K562 (cell line): ENCODE measurements around the gene PGAM2. TPM values are rescaled to one million over a fixed set of nuclear protein-coding genes. Genes with fewer than 3 reads are reported as not detected.
A peak's percentile ranks its signal among the peaks of the same experiment; 100 is the strongest.

Experiments
- BCOR ChIP-seq: fragments of 450-650 bp; IDR thresholded peaks from 2 replicates; pipeline ENCODE4 v1.6.1; 2016
- BRCA1 ChIP-seq, 2 experiments: fragments of 450-650 bp in 1 of 2; sonication (generic) in 1 of 2; formaldehyde crosslinking in 1 of 2; IDR thresholded peaks; 2 replicates each; pipeline versions ENCODE4 v1.5.0 to v1.6.1; 2017 to 2020; ENCODE audit warnings: mild to moderate bottlenecking in 1 of 2, missing genetic modification reagents in 1 of 2
- GABPB1 ChIP-seq: sonication (generic); formaldehyde crosslinking; IDR thresholded peaks from 2 replicates; pipeline ENCODE4 v1.8.0; 2022; ENCODE audit warnings: mild to moderate bottlenecking, missing genetic modification reagents
- HDAC2 ChIP-seq: fragments of 450-650 bp; IDR thresholded peaks from 2 replicates; pipeline ENCODE4 v1.6.1; 2016; ENCODE audit warnings: mild to moderate bottlenecking
- HDAC8 ChIP-seq: fragments of 450-650 bp; IDR thresholded peaks from 2 replicates; pipeline ENCODE4 v1.6.1; 2016; ENCODE audit warnings: mild to moderate bottlenecking, missing genetic modification characterization, moderate library complexity, missing compliant biosample characterization
- MCM2 ChIP-seq: fragments of 450-650 bp; IDR thresholded peaks from 2 replicates; pipeline ENCODE4 v1.6.1; 2017; ENCODE audit warnings: low read depth, mild to moderate bottlenecking
- NR4A1 ChIP-seq, 2 experiments: fragments of 250-450 bp in 1 of 2; fragments of 450-650 bp in 1 of 2; sonication (Bioruptor Pico) in 1 of 2; IDR thresholded peaks; 2 replicates each; pipeline versions ENCODE4 v1.4.0 to v1.6.1; 2016 to 2020; ENCODE audit warnings: mild to moderate bottlenecking in 2 of 2, missing compliant biosample characterization in 1 of 2, missing genetic modification characterization in 1 of 2, moderate library complexity in 1 of 2
- PKNOX1 ChIP-seq: fragments of 450-650 bp; IDR thresholded peaks from 2 replicates; pipeline ENCODE4 v1.6.1; 2016
- ZC3H8 ChIP-seq: fragments of 450-650 bp; IDR thresholded peaks from 2 replicates; pipeline ENCODE4 v1.6.1; 2017
- ZNF23 ChIP-seq: fragments of 250-450 bp; sonication (Bioruptor Pico); IDR thresholded peaks from 2 replicates; pipeline ENCODE4 v1.4.0; 2020; ENCODE audit warnings: mild to moderate bottlenecking
- ZNF586 ChIP-seq: fragments of 450-650 bp; formaldehyde crosslinking; conservative IDR thresholded peaks from 2 replicates; pipeline ENCODE4 v1.4.0; 2020; ENCODE audit warnings: mild to moderate bottlenecking, moderate library complexity
- polyA plus RNA-seq, 8 experiments: library from polyadenylated mRNA; depleted of rRNA in 4 of 8; stranded (reverse) in 5 of 8; unstranded in 3 of 8; fragments of >200 nt; fragmentation: Nextera tagmentation in 2 of 8; fragmentation: Illumina TruSeq in 1 of 8; extraction: Ambion mirVana in 2 of 8; extraction: Trizol in 1 of 8; gene quantifications; 2 replicates each; pipeline versions ENCODE4 v1.2.1 to v1.2.3, GENCODE V29; 2011 to 2014; ENCODE audit warnings: inconsistent platforms in 1 of 8, missing spikeins in 1 of 8
- total RNA-seq, 7 experiments: library from RNA; depleted of rRNA in 6 of 7; stranded (reverse); fragments of >200 nt in 6 of 7; fragmentation: Illumina TruSeq in 2 of 7; extraction: Trizol in 2 of 7; gene quantifications; 2 replicates each; pipeline versions ENCODE4 v1.2.1 to v1.2.3, GENCODE V29; 2011 to 2021; ENCODE audit warnings: low replicate concordance in 1 of 7
- TF ChIP-seq, protein P1 (sequence below): fragments of 450-650 bp; IDR thresholded peaks from 2 replicates; pipeline ENCODE4 v1.6.1; 2017; ENCODE audit warnings: antibody characterized with exemption
- TF ChIP-seq, protein P2 (sequence below): fragments of 250-450 bp; sonication (Bioruptor Pico); IDR thresholded peaks from 2 replicates; pipeline ENCODE4 v1.5.0; 2020; ENCODE audit warnings: mild to moderate bottlenecking
- TF ChIP-seq, protein P3 (sequence below): fragments of 450-650 bp; IDR thresholded peaks from 2 replicates; pipeline ENCODE4 v1.6.1; 2016; ENCODE audit warnings: antibody characterized with exemption

Gene PGAM2
- total and polyA plus RNA-seq, 9 of the 15 experiments (the other 6 are each of a cell fraction or from before 2014, with no cell fraction given) = not detected

DNA sequence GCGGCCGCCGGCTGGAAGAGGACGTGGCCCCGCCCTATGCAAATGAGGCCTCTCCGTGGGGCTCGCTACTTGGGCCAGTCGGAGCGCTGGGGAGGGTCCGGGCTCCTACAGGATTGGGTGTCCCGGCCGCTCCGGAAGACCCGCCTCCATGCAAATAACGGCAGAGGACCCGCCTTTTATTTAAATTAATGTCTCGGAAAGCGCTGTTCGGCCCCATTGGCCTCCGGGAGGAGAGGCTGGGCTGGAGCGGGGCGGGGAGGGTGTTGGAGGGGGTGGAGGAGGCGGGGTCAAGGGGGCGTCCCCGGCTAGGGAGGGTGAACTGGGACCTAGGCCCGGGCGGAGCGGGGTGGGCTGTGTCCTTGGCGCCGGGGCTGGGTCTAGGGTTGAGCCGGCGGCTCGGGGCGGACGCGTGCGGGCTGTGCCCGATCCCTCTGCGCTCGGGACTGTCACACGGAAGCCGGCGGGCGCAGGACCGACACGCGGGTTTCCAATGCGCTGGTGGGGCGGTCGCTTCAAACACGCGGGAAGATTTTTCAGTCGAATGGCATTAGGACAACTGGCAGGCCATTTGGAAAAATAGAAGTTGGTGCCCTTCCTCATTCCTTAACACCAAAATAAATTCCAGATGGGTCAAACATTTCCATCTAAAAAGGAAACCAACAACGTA is 17.3 kb upstream of the PGAM2 start (continued):
- TF ChIP-seq, protein P1, sequence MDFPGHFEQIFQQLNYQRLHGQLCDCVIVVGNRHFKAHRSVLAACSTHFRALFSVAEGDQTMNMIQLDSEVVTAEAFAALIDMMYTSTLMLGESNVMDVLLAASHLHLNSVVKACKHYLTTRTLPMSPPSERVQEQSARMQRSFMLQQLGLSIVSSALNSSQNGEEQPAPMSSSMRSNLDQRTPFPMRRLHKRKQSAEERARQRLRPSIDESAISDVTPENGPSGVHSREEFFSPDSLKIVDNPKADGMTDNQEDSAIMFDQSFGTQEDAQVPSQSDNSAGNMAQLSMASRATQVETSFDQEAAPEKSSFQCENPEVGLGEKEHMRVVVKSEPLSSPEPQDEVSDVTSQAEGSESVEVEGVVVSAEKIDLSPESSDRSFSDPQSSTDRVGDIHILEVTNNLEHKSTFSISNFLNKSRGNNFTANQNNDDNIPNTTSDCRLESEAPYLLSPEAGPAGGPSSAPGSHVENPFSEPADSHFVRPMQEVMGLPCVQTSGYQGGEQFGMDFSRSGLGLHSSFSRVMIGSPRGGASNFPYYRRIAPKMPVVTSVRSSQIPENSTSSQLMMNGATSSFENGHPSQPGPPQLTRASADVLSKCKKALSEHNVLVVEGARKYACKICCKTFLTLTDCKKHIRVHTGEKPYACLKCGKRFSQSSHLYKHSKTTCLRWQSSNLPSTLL = no peak
- TF ChIP-seq, protein P2, sequence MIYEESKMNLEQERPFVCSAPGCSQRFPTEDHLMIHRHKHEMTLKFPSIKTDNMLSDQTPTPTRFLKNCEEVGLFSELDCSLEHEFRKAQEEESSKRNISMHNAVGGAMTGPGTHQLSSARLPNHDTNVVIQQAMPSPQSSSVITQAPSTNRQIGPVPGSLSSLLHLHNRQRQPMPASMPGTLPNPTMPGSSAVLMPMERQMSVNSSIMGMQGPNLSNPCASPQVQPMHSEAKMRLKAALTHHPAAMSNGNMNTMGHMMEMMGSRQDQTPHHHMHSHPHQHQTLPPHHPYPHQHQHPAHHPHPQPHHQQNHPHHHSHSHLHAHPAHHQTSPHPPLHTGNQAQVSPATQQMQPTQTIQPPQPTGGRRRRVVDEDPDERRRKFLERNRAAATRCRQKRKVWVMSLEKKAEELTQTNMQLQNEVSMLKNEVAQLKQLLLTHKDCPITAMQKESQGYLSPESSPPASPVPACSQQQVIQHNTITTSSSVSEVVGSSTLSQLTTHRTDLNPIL = no peak
- TF ChIP-seq ZNF23 (CRISPR knock-in tag) (no peak), HDAC8 (no peak), NR4A1 (CRISPR knock-in tag; IDR thresholded peaks at IDR 0.05) (no peak), NR4A1 (tag; IDR thresholded peaks at IDR 0.05) (no peak), PKNOX1 (no peak), GABPB1 (peak; percentile 76; the same call in 1 of the 2 replicates), BRCA1 (IDR thresholded peaks at IDR 0.05) (no peak), BRCA1 (CRISPR knock-in tag; IDR thresholded peaks at IDR 0.05) (no peak), ZNF586 (CRISPR knock-in tag) (no peak), BCOR (no peak), MCM2 (no peak), ZC3H8 (no peak), HDAC2 (0 out of 2 replicates have a peak, but pooled peaks have one; percentile 54)
- TF ChIP-seq, protein P3, sequence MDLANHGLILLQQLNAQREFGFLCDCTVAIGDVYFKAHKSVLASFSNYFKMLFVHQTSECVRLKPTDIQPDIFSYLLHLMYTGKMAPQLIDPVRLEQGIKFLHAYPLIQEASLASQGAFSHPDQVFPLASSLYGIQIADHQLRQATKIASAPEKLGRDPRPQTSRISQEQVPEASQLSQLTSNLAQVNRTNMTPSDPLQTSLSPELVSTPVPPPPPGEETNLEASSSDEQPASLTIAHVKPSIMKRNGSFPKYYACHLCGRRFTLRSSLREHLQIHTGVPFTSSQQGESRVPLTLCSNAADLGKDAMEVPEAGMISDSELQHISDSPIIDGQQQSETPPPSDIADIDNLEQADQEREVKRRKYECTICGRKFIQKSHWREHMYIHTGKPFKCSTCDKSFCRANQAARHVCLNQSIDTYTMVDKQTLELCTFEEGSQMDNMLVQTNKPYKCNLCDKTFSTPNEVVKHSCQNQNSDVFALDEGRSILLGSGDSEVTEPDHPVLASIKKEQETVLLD = peak; percentile 70; the same call in 1 of the 2 replicates
